Muscle layer of duodenum (tissue), 2 donors: ENCODE results near the gene MAP4K2.

Experiments
- H3K27ac ChIP-seq: one replicate; pipeline ENCODE4 v1.7.0; 2013; ENCODE audit warnings: mild to moderate bottlenecking, low read length
- H3K27me3 ChIP-seq: one replicate; pipeline ENCODE4 v1.7.0; 2013; ENCODE audit warnings: low read depth, mild to moderate bottlenecking, control low read depth, low read length
- H3K36me3 ChIP-seq, 2 donors: one replicate each; pipeline ENCODE4 v1.7.0; 2013; ENCODE audit warnings: low read length in 2 of 2, control low read depth in 1 of 2, mild to moderate bottlenecking in 1 of 2; ENCODE audit not compliant: insufficient read depth in 2 of 2, control insufficient read depth in 1 of 2
- H3K4me1 ChIP-seq, 2 donors: one replicate each; pipeline ENCODE4 v1.7.0; 2013; ENCODE audit warnings: low read length in 2 of 2, mild to moderate bottlenecking in 2 of 2, control low read depth in 1 of 2, moderate library complexity in 1 of 2; ENCODE audit not compliant: insufficient read depth in 2 of 2, control insufficient read depth in 1 of 2
- H3K4me3 ChIP-seq, 2 donors: one replicate each; pipeline ENCODE4 v1.7.0; 2013; ENCODE audit warnings: low read length in 2 of 2, low read depth in 1 of 2, mild to moderate bottlenecking in 1 of 2
- H3K9me3 ChIP-seq, 2 donors: one replicate each; pipeline ENCODE4 v1.7.0; 2013; ENCODE audit warnings: low read length in 2 of 2, control low read depth in 1 of 2, mild to moderate bottlenecking in 1 of 2; ENCODE audit not compliant: control insufficient read depth in 1 of 2
- donor health status: healthy.

The MAP4K2 gene

GRCh38 chr11:64762674-64763525 is 40.1 kb downstream of the MAP4K2 start:
- no peaks in the 10 kb centered on the region for H3K27me3 ChIP-seq
- H3K36me3 ChIP-seq = peaks cover 42 to 45% of the 10 kb centered on the region in 2 donors
- H3K27ac ChIP-seq = peak overlapping the region; percentile 42
- H3K4me3 ChIP-seq = no peak overlapping the region
- H3K4me1 ChIP-seq = peaks cover 30 to 71% of the 10 kb centered on the region in 2 donors
- no peaks in the 10 kb centered on the region for H3K9me3 ChIP-seq

- no peak overlapping the region for H3K4me3 ChIP-seq
- H3K4me1 ChIP-seq = peaks cover 30 to 65% of the 10 kb centered on the region in 2 donors
- no peak overlapping the region for H3K27ac ChIP-seq
- peaks cover 36 to 39% of the 10 kb centered on the region in 2 donors for H3K36me3 ChIP-seq
- no peaks in the 10 kb centered on the region for H3K9me3 ChIP-seq
- H3K27me3 ChIP-seq = no peaks in the 10 kb centered on the region
These were observed 40.7 kb downstream of the MAP4K2 start for GRCh38 chr11:64762277-64762673.

GRCh38 chr11:64760759-64761420 is 42.1 kb downstream of the MAP4K2 start:
- Histone ChIP-seq H3K27ac (no peak overlapping the region), H3K36me3 (peaks cover 28 to 32% of the 10 kb centered on the region in 2 donors), H3K4me1 (peaks cover 30 to 64% of the 10 kb centered on the region in 2 donors)

GRCh38 chr11:64759722-64760719 is 43.0 kb downstream of the MAP4K2 start, which contains the start of gene PYGM:
PYGM (minus strand) TSS chr11:64759974; CDS start chr11:64759898, 76 bp downstream.
- Histone ChIP-seq H3K9me3 (no peaks in the 10 kb centered on the region), H3K36me3 (peaks cover 22 to 27% of the 10 kb centered on the region in 2 donors), H3K27ac (no peak within 1 kb of the TSS), H3K4me3 (peak within 1 kb of the TSS; percentile 33 to 52), H3K27me3 (no peaks in the 10 kb centered on the region), H3K4me1 (peaks cover 30 to 60% of the 10 kb centered on the region in 2 donors)

More at GRCh38 chr11:64760759-64761420, 42.1 kb downstream of the MAP4K2 start:
- Histone ChIP-seq H3K4me3 (no peak overlapping the region), H3K9me3 (no peaks in the 10 kb centered on the region), H3K27me3 (no peaks in the 10 kb centered on the region)

GRCh38 chr11:64759131-64759721 is 43.8 kb downstream of the MAP4K2 start:
- Histone ChIP-seq H3K27ac (no peak overlapping the region), H3K4me3 (peak overlapping the region; percentile 33 to 52)

GRCh38 chr11:64758330-64759079 is 44.5 kb downstream of the MAP4K2 start:
- Histone ChIP-seq H3K27ac (no peak overlapping the region), H3K4me3 (peak overlapping the region in 1 of 2 donors; percentile 52)

More at GRCh38 chr11:64759131-64759721, 43.8 kb downstream of the MAP4K2 start:
- Histone ChIP-seq H3K36me3 (peaks cover 17 to 19% of the 10 kb centered on the region in 2 donors), H3K27me3 (no peaks in the 10 kb centered on the region), H3K9me3 (no peaks in the 10 kb centered on the region), H3K4me1 (peaks cover 22 to 52% of the 10 kb centered on the region in 2 donors)

GRCh38 chr11:64757549-64758329 is 45.3 kb downstream of the MAP4K2 start:
- Histone ChIP-seq H3K4me1 (peaks cover 9 to 38% of the 10 kb centered on the region in 2 donors), H3K9me3 (no peaks in the 10 kb centered on the region), H3K4me3 (no peak overlapping the region)

More at GRCh38 chr11:64758330-64759079, 44.5 kb downstream of the MAP4K2 start:
- H3K4me1 ChIP-seq = peaks cover 16 to 45% of the 10 kb centered on the region in 2 donors
- no peaks in the 10 kb centered on the region for H3K9me3 ChIP-seq
- H3K36me3 ChIP-seq = peaks cover 11 to 14% of the 10 kb centered on the region in 2 donors
- H3K27me3 ChIP-seq = no peaks in the 10 kb centered on the region

GRCh38 chr11:64755681-64756361 is 47.2 kb downstream of the MAP4K2 start:
- Histone ChIP-seq H3K36me3 (peaks cover 0 to 27% of the 10 kb centered on the region in 2 donors), H3K9me3 (no peaks in the 10 kb centered on the region), H3K27me3 (no peaks in the 10 kb centered on the region), H3K4me1 (peaks cover 5 to 31% of the 10 kb centered on the region in 2 donors), H3K27ac (no peak overlapping the region), H3K4me3 (no peak overlapping the region)

More at GRCh38 chr11:64757549-64758329, 45.3 kb downstream of the MAP4K2 start:
- H3K27me3 ChIP-seq = no peaks in the 10 kb centered on the region
- H3K36me3 ChIP-seq = peaks cover 4 to 14% of the 10 kb centered on the region in 2 donors
- no peak overlapping the region for H3K27ac ChIP-seq
